GM13976 (cell line): ENCODE data around the gene PSME3IP1.

Experiments used
- DNase-seq: peaks from one replicate; pipeline ENCODE4 v3.0.0; 2012; ENCODE audit warnings: low spot score
- in situ Hi-C: fragments of 300-500 bp; cut with MboI; formaldehyde crosslinking; loops from one replicate; pipeline ENCODE4 v1.12.0; 2022; ENCODE audit warnings: low sequenced_read_pairs, mixed read lengths, inconsistent platforms; ENCODE audit not compliant: unreplicated experiment
- TF ChIP-seq, protein P1 (sequence below): IDR thresholded peaks from 2 replicates; pipeline ENCODE4 v1.5.1; 2012; ENCODE audit warnings: borderline replicate concordance, mild to moderate bottlenecking; ENCODE audit not compliant: insufficient read depth; ENCODE audit errors: extremely low read depth, missing control alignments, control extremely low read depth

PSME3IP1 gene

GRCh38 chr16:57105184-57105583 is 80.7 kb downstream of the PSME3IP1 start:
- in situ Hi-C loops = no loop called here
- TF ChIP-seq, protein P1, sequence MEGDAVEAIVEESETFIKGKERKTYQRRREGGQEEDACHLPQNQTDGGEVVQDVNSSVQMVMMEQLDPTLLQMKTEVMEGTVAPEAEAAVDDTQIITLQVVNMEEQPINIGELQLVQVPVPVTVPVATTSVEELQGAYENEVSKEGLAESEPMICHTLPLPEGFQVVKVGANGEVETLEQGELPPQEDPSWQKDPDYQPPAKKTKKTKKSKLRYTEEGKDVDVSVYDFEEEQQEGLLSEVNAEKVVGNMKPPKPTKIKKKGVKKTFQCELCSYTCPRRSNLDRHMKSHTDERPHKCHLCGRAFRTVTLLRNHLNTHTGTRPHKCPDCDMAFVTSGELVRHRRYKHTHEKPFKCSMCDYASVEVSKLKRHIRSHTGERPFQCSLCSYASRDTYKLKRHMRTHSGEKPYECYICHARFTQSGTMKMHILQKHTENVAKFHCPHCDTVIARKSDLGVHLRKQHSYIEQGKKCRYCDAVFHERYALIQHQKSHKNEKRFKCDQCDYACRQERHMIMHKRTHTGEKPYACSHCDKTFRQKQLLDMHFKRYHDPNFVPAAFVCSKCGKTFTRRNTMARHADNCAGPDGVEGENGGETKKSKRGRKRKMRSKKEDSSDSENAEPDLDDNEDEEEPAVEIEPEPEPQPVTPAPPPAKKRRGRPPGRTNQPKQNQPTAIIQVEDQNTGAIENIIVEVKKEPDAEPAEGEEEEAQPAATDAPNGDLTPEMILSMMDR = no peak
- no peak for DNase-seq

GRCh38 chr16:57104706-57105105 is 81.1 kb downstream of the PSME3IP1 start:
- in situ Hi-C loops = no loop called here
- TF ChIP-seq, protein P1 = no peak
- DNase-seq = no peak

DNA sequence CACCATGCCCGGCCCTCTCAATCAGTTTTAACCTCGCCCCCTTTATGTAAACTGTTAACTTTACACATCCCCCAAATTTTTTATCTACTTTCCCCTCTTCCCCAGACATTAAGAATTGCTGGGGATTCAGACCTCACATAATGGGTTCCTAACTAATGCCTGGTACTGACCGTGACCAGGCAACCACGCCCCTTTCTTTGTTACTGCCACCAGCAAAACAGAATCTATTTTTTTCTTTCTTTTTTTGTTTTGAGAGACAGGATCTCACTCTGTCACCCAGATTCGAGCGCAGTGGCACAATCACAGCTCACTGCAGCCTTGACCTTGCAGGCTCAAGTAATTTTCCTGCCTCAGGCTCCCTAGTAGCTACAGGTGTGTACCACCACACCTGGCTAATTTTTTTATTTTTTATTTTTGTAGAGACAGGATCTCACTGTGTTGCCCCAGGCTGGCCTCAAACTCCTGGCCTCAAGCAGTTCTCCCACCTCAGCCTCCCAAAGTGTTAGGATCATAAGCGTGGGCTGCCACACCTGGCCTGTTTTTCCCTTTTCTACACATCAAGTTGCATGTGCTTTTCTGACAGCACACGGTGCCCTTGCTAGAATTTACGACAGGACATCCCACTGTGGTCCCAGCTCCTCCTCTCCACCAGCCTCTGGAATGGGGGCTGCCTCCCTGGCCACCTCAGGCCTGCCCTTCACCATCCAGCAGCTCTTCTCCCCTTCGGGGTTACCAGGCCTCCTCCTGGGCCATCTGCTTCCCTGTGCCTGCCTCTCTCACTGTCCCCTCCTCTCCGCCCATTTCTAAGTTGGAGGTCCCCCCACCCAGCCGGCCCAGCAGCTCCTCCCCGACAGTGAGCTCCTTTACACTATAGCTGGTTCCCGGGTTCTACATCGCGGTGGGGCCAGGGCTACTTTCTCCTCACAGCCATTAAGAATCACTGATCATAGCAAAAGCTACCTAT is 82.7 kb downstream of the PSME3IP1 start:
- no peak for DNase-seq
- in situ Hi-C loops = no loop called here
- TF ChIP-seq, protein P1 = no peak
